Fibroblast of villous mesenchyme (primary cell): ENCODE data around the gene LRP1-AS. TPM values are rescaled to one million over a fixed set of nuclear protein-coding genes. Genes with fewer than 3 reads are reported as not detected.

Source experiments
- DNase-seq: peaks from one replicate; pipeline ENCODE4 v3.0.0-alpha.2; 2010; ENCODE audit warnings: low read depth
- H3K4me3 ChIP-seq: 2 replicates; pipeline ENCODE4 v1.5.1; 2011; ENCODE audit warnings: low read depth, mild to moderate bottlenecking, low read length
- total RNA-seq: library from RNA; depleted of rRNA; stranded (reverse); fragments of >200 nt; gene quantifications from 2 replicates; pipeline ENCODE4 v1.2.3, GENCODE V29; 2012
- TF ChIP-seq, protein P1 (sequence below): IDR thresholded peaks from 2 replicates; pipeline ENCODE4 v1.5.1; 2012; ENCODE audit warnings: low read depth, mild to moderate bottlenecking, low read length; ENCODE audit not compliant: insufficient read depth

The LRP1-AS gene
- total RNA-seq, 1 donor = not detected

DNA sequence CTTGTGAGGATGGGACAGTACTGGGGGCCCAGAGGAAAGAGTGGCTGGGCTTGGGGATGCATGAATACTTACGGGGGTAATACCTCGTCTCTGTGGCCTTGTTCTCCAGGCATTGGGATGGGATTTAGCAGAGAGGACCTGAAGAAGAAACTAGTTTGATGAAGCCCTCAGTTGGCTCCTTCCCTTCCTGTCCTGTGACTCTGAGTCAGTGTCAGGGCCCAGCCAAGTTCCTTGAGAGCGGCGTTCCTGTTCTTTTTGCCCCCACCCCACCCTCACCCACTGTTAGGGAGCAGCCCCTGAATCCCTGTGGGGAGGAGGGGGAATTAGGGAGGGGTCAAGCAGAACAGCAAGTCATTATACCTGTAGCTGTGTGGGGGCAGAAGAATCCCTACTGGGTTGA, 5.2 kb upstream of the LRP1-AS start:
- no peak overlapping the region for H3K4me3 ChIP-seq
- DNase-seq = peak; percentile 71

DNA sequence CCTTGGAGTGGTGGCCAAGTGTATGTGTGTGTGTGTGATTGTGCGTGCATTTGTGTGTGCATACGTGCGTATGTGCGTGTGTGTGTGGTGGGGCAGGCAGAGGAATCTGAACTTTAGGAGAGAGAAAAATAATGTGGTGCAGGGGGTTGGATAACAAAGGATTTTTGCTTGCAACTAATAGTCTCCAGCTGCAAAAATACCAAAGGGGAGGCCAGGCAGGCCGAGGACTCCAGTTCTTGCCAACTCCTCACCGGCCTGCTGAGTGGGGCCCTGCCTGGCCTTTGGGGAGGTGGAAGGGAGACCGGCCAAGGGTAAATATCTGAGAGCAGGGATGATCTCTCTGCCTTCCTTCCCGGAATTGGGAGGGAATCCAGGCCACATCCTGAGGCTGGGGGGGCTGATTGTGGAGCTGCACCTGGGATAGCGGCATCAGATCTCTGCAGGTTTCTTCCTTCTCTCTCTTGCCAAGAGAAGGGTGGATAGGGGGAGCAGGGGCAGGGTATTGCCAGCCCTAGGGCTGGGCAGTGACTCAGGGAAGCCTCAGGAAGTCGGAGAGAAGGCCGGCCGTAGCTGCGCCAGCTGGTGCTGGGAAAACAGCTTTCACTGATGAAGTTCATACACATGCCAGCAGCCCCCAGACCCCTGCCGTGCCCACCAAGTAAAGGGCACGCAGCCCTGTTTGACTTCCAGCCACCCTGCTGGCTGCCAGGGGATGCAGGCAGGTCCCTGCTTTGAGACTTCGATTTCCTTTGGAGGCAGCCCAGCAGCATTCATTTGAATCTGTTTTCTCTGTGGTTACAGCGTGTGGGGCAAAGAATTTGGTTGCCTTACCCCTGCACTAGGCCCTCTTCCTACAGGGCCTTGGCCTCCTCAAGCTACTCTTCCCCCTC, 4.6 kb upstream of the LRP1-AS start:
- no peak overlapping the region for H3K4me3 ChIP-seq
- peak; percentile 55 for DNase-seq

More for the DNA sequence above, 5.2 kb upstream of the LRP1-AS start:
- TF ChIP-seq, protein P1, sequence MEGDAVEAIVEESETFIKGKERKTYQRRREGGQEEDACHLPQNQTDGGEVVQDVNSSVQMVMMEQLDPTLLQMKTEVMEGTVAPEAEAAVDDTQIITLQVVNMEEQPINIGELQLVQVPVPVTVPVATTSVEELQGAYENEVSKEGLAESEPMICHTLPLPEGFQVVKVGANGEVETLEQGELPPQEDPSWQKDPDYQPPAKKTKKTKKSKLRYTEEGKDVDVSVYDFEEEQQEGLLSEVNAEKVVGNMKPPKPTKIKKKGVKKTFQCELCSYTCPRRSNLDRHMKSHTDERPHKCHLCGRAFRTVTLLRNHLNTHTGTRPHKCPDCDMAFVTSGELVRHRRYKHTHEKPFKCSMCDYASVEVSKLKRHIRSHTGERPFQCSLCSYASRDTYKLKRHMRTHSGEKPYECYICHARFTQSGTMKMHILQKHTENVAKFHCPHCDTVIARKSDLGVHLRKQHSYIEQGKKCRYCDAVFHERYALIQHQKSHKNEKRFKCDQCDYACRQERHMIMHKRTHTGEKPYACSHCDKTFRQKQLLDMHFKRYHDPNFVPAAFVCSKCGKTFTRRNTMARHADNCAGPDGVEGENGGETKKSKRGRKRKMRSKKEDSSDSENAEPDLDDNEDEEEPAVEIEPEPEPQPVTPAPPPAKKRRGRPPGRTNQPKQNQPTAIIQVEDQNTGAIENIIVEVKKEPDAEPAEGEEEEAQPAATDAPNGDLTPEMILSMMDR = no peak

GRCh38 chr12:57150400-57151000, 3.1 kb upstream of the LRP1-AS start:
- TF ChIP-seq, protein P1 = no peak
- DNase-seq = no peak
- no peak overlapping the region for H3K4me3 ChIP-seq

More for the DNA sequence above, 4.6 kb upstream of the LRP1-AS start:
- TF ChIP-seq, protein P1 = no peak

DNA sequence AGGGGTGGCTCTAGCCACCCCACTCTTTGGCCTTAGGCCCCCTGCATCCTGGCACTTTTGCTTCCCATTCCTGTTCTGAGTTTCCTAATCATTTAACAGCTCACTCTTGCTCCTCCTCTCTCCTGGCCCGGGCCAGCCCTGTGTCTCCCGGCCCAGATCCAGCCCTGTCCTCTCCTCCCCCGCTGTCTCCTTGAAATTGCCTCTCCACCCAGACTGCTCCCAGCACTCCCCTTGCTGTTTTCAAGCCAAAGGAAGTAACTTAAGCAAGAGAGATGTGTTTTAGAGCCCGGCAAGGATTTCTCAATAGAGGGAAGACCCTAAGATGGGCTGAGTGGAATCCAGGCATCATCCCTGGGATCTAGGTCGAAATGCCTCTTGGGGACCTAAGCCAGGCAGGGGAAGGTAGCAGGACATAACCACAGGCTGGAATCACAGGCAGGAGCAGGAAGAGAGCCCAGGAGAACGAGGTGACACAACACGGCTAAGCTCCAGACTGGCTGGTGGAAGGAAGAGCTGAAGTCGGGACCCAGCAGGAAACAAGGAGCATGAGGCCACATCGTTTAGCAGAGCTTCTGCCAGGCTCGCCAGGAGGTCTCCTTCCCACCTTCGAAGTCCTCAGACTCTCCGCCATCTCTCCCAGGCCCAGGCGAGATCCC, 2.0 kb upstream of the LRP1-AS start:
- H3K4me3 ChIP-seq = peak overlapping the region; percentile 2

DNA sequence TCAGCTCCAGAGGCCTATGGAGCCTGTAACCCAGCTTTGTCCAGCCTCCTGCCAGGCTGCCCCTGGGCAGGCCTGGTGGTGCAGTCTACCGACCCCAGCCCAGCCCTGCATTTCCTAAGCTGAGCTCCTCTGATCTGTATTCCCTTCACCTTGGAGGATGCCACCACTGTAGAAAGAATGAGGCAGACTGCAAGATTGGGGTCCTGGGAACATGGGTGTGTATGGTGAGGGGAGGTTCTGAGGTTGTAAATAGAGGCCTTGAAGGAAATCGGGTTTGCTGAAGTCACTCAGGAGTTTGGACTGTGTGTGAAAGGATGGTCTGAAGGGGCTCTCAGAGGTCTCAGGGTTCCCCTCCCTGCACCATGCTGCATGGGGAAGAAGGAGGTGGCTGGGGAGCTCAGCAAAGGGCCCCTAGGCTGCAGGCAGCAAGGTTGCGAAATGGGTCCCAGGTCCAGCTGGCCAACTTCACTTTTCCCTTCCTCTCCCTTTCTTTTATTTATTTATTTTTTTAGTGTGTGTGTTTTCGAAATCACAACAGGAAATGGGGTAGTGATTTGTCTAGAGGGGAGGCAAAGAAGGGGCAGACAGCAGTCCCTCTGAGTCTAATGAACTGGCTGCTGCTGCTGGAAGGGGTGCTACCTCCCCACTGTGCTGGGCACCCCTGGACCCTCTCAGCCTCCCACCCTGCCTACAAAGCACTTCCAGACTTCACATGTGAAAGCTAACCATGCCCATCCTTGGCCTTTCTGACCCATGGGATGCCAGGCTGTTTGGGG, 1.2 kb upstream of the LRP1-AS start:
- TF ChIP-seq, protein P1 = no peak
- DNase-seq = peak; percentile 91
- H3K4me3 ChIP-seq = peak overlapping the region; percentile 2

More for the DNA sequence above, 2.0 kb upstream of the LRP1-AS start:
- TF ChIP-seq, protein P1 = no peak
- DNase-seq = peak; percentile 89

- no peak overlapping the region for H3K4me3 ChIP-seq
- no peak for DNase-seq
- TF ChIP-seq, protein P1 = no peak
Measured at GRCh38 chr12:57146092-57146491, 1.3 kb downstream of the LRP1-AS start.
